SK-N-SH (cell line): Measurements from ENCODE around the gene PLEKHA8. TPM values are rescaled to one million over a fixed set of nuclear protein-coding genes. Genes with fewer than 3 reads are reported as not detected.

Experiments used
- CTCF ChIA-PET: fragments of 300-600, 350-600 bp; formaldehyde crosslinking; extraction: SDS; loops from one replicate; lab custom pipeline; 2021; lab: Yijun Ruan, JAX
- POLR2A ChIA-PET: fragments of 350-600 bp; sonication (Branson Sonifier 250); formaldehyde crosslinking; extraction: SDS; loops from one replicate; lab custom pipeline; 2020; ENCODE audit warnings: antibody characterized with exemption, inconsistent platforms; lab: Yijun Ruan, JAX
- DNase-seq: peaks from one replicate; pipeline ENCODE4 v3.0.0; 2012
- H2AFZ ChIP-seq: fragments of 200-600 bp; sonication (generic); 2 replicates; pipeline ENCODE4 v1.8.1; 2016; ENCODE audit warnings: antibody characterized with exemption, mild to moderate bottlenecking, low read depth
- H3F3A ChIP-seq: fragments of 200-600 bp; sonication (generic); replicated peaks from 2 replicates; pipeline ENCODE3; 2016; ENCODE audit warnings: antibody characterized with exemption, mild to moderate bottlenecking; ENCODE audit not compliant: insufficient read depth
- H3K27ac ChIP-seq, 2 experiments: fragments of 200-500 bp in 1 of 2; fragments of 200-600 bp in 1 of 2; sonication (Bioruptor generic) in 1 of 2; sonication (generic), shearing (Covaris generic) in 1 of 2; 2 replicates each; pipeline versions ENCODE4 v1.5.1 to v1.6.1; 2014 to 2016; ENCODE audit warnings: low read depth in 2 of 2, inconsistent platforms in 1 of 2, low read length in 1 of 2, mild to moderate bottlenecking in 1 of 2, mixed read lengths in 1 of 2
- H3K27me3 ChIP-seq: fragments of 200-600 bp; sonication (generic), shearing (Covaris generic); 2 replicates; pipeline ENCODE4 v1.6.1; 2016; ENCODE audit warnings: mixed run types; ENCODE audit not compliant: insufficient read depth
- H3K36me3 ChIP-seq, 2 experiments: fragments of 200-500 bp in 1 of 2; fragments of 200-600 bp in 1 of 2; sonication (Bioruptor generic) in 1 of 2; sonication (generic) in 1 of 2; replicated peaks in 1 of 2; 2 replicates each; pipeline versions ENCODE3 to v1.5.1; 2014 to 2016; ENCODE audit warnings: low read length in 1 of 2, mild to moderate bottlenecking in 1 of 2; ENCODE audit not compliant: insufficient read depth in 2 of 2, control insufficient read depth in 1 of 2
- H3K4me1 ChIP-seq, 2 experiments: fragments of 200-500 bp in 1 of 2; fragments of 200-600 bp in 1 of 2; sonication (Bioruptor generic) in 1 of 2; sonication (generic), shearing (Covaris generic) in 1 of 2; 2 replicates each; pipeline versions ENCODE4 v1.5.1 to v1.6.1; 2014 to 2016; ENCODE audit warnings: low read depth in 1 of 2, low read length in 1 of 2, mixed run types in 1 of 2; ENCODE audit not compliant: insufficient read depth in 2 of 2, control insufficient read depth in 1 of 2
- H3K4me2 ChIP-seq: fragments of 200-600 bp; sonication (generic), shearing (Covaris generic); 2 replicates; pipeline ENCODE4 v1.6.1; 2017; ENCODE audit warnings: mixed run types
- H3K4me3 ChIP-seq, 2 experiments: fragments of 200-500 bp in 1 of 2; fragments of 200-600 bp in 1 of 2; sonication (Bioruptor generic) in 1 of 2; sonication (generic), shearing (Covaris generic) in 1 of 2; 2 replicates each; pipeline versions ENCODE4 v1.5.1 to v1.8.1; 2014 to 2016; ENCODE audit warnings: low read depth in 2 of 2, inconsistent platforms in 1 of 2, low read length in 1 of 2, mild to moderate bottlenecking in 1 of 2, mixed read lengths in 1 of 2, moderate library complexity in 1 of 2
- H3K79me2 ChIP-seq: fragments of 200-600 bp; sonication (generic); 2 replicates; pipeline ENCODE4 v1.8.1; 2017; ENCODE audit warnings: mild to moderate bottlenecking; ENCODE audit not compliant: insufficient read depth
- H3K9ac ChIP-seq: fragments of 200-600 bp; sonication (generic); 2 replicates; pipeline ENCODE4 v1.6.1; 2017; ENCODE audit warnings: mixed run types
- H3K9me2 ChIP-seq: fragments of 200-600 bp; sonication (generic); 2 replicates; pipeline ENCODE4 v1.6.1; 2017; ENCODE audit warnings: mixed run types
- H3K9me3 ChIP-seq: fragments of 200-600 bp; sonication (generic); 2 replicates; pipeline ENCODE4 v1.6.1; 2017; ENCODE audit warnings: mixed run types, mild to moderate bottlenecking, moderate library complexity
- H4K20me1 ChIP-seq: fragments of 200-600 bp; sonication (generic); 2 replicates; pipeline ENCODE4 v1.6.1; 2017; ENCODE audit warnings: mild to moderate bottlenecking, mixed run types; ENCODE audit not compliant: insufficient read depth
- CHD2 ChIP-seq: fragments of 150-350 bp; IDR thresholded peaks from 2 replicates; pipeline ENCODE4 v1.6.1; 2018; ENCODE audit warnings: low read length; ENCODE audit not compliant: partially characterized antibody
- ELF1 ChIP-seq: IDR thresholded peaks from 2 replicates; pipeline ENCODE4 v1.4.0; 2012
- EP300 ChIP-seq, 2 experiments: IDR thresholded peaks; 2 replicates each; pipeline versions ENCODE4 v1.4.0 to v1.6.1; 2012; ENCODE audit warnings: borderline replicate concordance in 1 of 2, low read depth in 1 of 2, low read length in 1 of 2
- FOXJ3 ChIP-seq: sonication (generic); formaldehyde crosslinking; IDR thresholded peaks from 2 replicates; pipeline ENCODE4 v1.5.1; 2020; ENCODE audit warnings: mild to moderate bottlenecking, missing genetic modification reagents
- FOXM1 ChIP-seq: IDR thresholded peaks from 2 replicates; pipeline ENCODE4 v1.4.0; 2012; ENCODE audit warnings: low read depth, mild to moderate bottlenecking
- GATA2 ChIP-seq: sonication (generic); formaldehyde crosslinking; IDR thresholded peaks from 2 replicates; pipeline ENCODE4 v1.5.0; 2020; ENCODE audit warnings: mild to moderate bottlenecking, missing genetic modification reagents
- POLR2AphosphoS5 ChIP-seq: IDR thresholded peaks from 2 replicates; pipeline ENCODE4 v1.6.1; 2012; ENCODE audit warnings: low read depth, low read length
- RAD21 ChIP-seq: IDR thresholded peaks from 2 replicates; pipeline ENCODE4 v1.6.1; 2012; ENCODE audit warnings: mild to moderate bottlenecking, low read length
- RCOR1 ChIP-seq: fragments of 150-350 bp; IDR thresholded peaks from 2 replicates; pipeline ENCODE4 v1.6.1; 2017; ENCODE audit warnings: antibody characterized with exemption, low read length
- TAF1 ChIP-seq: IDR thresholded peaks from 2 replicates; pipeline ENCODE4 v1.6.1; 2012; ENCODE audit warnings: low read depth, mild to moderate bottlenecking, low read length, moderate library complexity, borderline replicate concordance
- TCF12 ChIP-seq: IDR thresholded peaks from 2 replicates; pipeline ENCODE4 v1.4.0; 2012
- TEAD4 ChIP-seq: IDR thresholded peaks from 2 replicates; pipeline ENCODE4 v1.4.0; 2012; ENCODE audit warnings: mild to moderate bottlenecking, borderline replicate concordance; ENCODE audit not compliant: insufficient read depth
- WGBS: methylation state at CpG from one replicate; pipeline ENCODE4 v1.1.6; 2017; ENCODE audit warnings: low lambda C conversion rate; 5-methylcytosine and 5-hydroxymethylcytosine counted together
- polyA plus RNA-seq, 3 experiments: library from polyadenylated mRNA; depleted of rRNA; stranded (reverse); fragments of >200 nt; gene quantifications; 2 replicates each; pipeline ENCODE4 v1.2.3, GENCODE V29; 2012
- TF ChIP-seq, protein P1 (sequence below): IDR thresholded peaks from 2 replicates; pipeline ENCODE4 v1.6.1; 2012; ENCODE audit warnings: mild to moderate bottlenecking, low read depth, low read length, moderate library complexity
- TF ChIP-seq, protein P2 (sequence below): fragments of 150-350 bp; IDR thresholded peaks from 2 replicates; pipeline ENCODE4 v1.6.1; 2017; ENCODE audit warnings: antibody characterized with exemption, low read length, low read depth, borderline replicate concordance
- TF ChIP-seq, protein P3 (sequence below): fragments of 200-600 bp; sonication (generic); IDR thresholded peaks from 2 replicates; pipeline ENCODE4 v1.6.1; 2017; ENCODE audit warnings: antibody characterized with exemption, mild to moderate bottlenecking, moderate library complexity
- TF ChIP-seq, protein P4 (sequence below): fragments of 150-350 bp; IDR thresholded peaks from 2 replicates; pipeline ENCODE4 v1.6.1; 2016; ENCODE audit warnings: mild to moderate bottlenecking, low read depth, low read length
- TF ChIP-seq, protein P5 (sequence below): IDR thresholded peaks from 2 replicates; pipeline ENCODE4; 2012

PLEKHA8 gene
- polyA plus RNA-seq, 1 of the 3 experiments (the other 2 are of a cell fraction), result 4.9 TPM

DNA sequence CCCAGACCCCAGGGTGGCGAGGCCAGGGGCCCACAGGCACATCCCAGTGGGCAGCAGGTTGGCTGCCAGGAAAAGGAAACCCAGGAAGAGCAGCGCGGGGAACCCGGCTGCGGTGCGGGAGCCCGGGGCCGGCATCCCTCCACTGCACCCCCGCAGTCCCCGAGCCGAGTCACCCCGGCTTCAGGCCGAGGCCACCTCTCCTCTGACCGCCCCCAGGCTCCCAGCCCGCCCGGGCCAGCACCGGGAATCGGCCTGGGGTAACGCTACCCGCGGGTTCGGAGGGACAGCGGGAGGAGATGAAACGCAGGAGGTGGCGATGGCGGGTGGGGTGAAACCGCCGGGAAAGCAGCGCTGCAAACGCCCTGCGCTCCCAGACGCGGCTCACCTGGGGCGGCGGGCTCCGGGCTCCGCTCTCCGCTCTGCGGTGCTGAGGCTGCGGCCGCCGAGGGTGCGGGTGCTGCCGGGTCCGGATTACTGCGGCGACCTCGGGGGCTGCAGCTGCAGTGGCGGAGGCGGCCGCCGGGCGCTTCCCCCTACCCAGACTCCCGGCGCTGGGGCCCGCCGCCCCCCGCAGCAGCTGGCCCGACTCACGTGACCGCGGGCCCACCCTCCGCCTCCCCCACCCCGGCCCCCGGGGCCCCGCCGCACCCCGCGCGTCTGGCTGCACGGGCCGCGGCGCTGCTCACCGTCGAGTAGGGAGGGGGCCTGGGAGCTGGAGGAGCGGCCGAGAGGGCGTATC lies 38.8 kb upstream of the PLEKHA8 start, which contains the start of gene SCRN1 (continued):
- TF ChIP-seq, protein P1, sequence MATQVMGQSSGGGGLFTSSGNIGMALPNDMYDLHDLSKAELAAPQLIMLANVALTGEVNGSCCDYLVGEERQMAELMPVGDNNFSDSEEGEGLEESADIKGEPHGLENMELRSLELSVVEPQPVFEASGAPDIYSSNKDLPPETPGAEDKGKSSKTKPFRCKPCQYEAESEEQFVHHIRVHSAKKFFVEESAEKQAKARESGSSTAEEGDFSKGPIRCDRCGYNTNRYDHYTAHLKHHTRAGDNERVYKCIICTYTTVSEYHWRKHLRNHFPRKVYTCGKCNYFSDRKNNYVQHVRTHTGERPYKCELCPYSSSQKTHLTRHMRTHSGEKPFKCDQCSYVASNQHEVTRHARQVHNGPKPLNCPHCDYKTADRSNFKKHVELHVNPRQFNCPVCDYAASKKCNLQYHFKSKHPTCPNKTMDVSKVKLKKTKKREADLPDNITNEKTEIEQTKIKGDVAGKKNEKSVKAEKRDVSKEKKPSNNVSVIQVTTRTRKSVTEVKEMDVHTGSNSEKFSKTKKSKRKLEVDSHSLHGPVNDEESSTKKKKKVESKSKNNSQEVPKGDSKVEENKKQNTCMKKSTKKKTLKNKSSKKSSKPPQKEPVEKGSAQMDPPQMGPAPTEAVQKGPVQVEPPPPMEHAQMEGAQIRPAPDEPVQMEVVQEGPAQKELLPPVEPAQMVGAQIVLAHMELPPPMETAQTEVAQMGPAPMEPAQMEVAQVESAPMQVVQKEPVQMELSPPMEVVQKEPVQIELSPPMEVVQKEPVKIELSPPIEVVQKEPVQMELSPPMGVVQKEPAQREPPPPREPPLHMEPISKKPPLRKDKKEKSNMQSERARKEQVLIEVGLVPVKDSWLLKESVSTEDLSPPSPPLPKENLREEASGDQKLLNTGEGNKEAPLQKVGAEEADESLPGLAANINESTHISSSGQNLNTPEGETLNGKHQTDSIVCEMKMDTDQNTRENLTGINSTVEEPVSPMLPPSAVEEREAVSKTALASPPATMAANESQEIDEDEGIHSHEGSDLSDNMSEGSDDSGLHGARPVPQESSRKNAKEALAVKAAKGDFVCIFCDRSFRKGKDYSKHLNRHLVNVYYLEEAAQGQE, result peak; percentile 20; the same call in 1 of the 2 replicates
- TF ChIP-seq, protein P2, sequence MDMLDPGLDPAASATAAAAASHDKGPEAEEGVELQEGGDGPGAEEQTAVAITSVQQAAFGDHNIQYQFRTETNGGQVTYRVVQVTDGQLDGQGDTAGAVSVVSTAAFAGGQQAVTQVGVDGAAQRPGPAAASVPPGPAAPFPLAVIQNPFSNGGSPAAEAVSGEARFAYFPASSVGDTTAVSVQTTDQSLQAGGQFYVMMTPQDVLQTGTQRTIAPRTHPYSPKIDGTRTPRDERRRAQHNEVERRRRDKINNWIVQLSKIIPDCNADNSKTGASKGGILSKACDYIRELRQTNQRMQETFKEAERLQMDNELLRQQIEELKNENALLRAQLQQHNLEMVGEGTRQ, result no peak

DNA sequence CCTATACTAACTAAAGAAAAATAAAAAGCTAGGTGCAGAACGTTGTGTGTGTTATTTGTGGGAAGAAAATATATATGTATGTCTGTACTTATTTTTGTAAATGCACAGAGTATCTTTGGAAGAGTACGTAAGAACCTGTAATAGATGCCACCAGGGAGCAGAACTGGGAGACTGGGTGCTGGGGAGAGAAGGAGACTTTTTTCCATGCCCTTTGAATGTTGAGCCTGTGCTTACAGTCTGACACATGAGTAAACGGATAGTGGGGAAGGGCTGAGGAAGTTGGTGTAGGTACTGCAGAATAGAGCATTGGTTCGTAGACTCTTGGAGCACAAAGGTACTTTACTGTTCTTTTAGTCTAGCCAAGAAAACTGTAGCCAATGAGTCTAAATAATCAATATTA lies 37.3 kb upstream of the PLEKHA8 start:
- peaks cover 33% of the 10 kb centered on the region for H3K9me3 ChIP-seq
- H3K9me2 ChIP-seq, result no peaks in the 10 kb centered on the region
- no peak overlapping the region for H2AFZ ChIP-seq
- no peak overlapping the region for H3K27ac ChIP-seq
- H3F3A ChIP-seq, result peaks cover 29% of the 10 kb centered on the region
- peaks cover 42% of the 10 kb centered on the region for H3K79me2 ChIP-seq
- H3K9ac ChIP-seq, result no peak overlapping the region
- peaks cover 6 to 10% of the 10 kb centered on the region in 2 experiments; a peak in 2 of 4 replicates for H3K4me1 ChIP-seq
- CTCF ChIA-PET, result interaction anchor here (1.5 kb wide), 1 partner anchor 573 kb away, joined by 3 read pairs; no protein-coding TSS in a partner anchor
- H4K20me1 ChIP-seq, result no peaks in the 10 kb centered on the region
- no peak overlapping the region for H3K4me3 ChIP-seq
- no peak overlapping the region for H3K4me2 ChIP-seq
- 92% methylated on average over 4 of the region's 4 CpGs for WGBS
- no peaks in the 10 kb centered on the region for H3K27me3 ChIP-seq
- POLR2A ChIA-PET, result no interaction called here
- DNase-seq, result no peak
- peaks cover 0 to 8% of the 10 kb centered on the region in 2 experiments for H3K36me3 ChIP-seq
- TF ChIP-seq, protein P3, sequence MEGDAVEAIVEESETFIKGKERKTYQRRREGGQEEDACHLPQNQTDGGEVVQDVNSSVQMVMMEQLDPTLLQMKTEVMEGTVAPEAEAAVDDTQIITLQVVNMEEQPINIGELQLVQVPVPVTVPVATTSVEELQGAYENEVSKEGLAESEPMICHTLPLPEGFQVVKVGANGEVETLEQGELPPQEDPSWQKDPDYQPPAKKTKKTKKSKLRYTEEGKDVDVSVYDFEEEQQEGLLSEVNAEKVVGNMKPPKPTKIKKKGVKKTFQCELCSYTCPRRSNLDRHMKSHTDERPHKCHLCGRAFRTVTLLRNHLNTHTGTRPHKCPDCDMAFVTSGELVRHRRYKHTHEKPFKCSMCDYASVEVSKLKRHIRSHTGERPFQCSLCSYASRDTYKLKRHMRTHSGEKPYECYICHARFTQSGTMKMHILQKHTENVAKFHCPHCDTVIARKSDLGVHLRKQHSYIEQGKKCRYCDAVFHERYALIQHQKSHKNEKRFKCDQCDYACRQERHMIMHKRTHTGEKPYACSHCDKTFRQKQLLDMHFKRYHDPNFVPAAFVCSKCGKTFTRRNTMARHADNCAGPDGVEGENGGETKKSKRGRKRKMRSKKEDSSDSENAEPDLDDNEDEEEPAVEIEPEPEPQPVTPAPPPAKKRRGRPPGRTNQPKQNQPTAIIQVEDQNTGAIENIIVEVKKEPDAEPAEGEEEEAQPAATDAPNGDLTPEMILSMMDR, result no peak
- TF ChIP-seq RAD21 (no peak), GATA2 (CRISPR knock-in tag) (no peak), EP300 (IDR thresholded peaks at IDR 0.05; ENCODE audit: borderline replicate concordance in 1 of 2, low read depth in 1 of 2, low read length in 1 of 2) (no peak), POLR2AphosphoS5 (no peak), TCF12 (no peak), CHD2 (no peak), ELF1 (no peak), FOXJ3 (CRISPR knock-in tag) (no peak), TEAD4 (no peak), FOXM1 (no peak), RCOR1 (no peak), TAF1 (no peak)
- TF ChIP-seq, protein P1, result no peak
- TF ChIP-seq, protein P4, sequence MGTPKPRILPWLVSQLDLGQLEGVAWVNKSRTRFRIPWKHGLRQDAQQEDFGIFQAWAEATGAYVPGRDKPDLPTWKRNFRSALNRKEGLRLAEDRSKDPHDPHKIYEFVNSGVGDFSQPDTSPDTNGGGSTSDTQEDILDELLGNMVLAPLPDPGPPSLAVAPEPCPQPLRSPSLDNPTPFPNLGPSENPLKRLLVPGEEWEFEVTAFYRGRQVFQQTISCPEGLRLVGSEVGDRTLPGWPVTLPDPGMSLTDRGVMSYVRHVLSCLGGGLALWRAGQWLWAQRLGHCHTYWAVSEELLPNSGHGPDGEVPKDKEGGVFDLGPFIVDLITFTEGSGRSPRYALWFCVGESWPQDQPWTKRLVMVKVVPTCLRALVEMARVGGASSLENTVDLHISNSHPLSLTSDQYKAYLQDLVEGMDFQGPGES, result no peak
- TF ChIP-seq, protein P5, sequence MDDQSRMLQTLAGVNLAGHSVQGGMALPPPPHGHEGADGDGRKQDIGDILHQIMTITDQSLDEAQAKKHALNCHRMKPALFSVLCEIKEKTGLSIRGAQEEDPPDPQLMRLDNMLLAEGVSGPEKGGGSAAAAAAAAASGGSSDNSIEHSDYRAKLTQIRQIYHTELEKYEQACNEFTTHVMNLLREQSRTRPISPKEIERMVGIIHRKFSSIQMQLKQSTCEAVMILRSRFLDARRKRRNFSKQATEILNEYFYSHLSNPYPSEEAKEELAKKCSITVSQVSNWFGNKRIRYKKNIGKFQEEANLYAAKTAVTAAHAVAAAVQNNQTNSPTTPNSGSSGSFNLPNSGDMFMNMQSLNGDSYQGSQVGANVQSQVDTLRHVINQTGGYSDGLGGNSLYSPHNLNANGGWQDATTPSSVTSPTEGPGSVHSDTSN, result no peak
